MM.1S (cell line): ENCODE data around the gene C3orf49.

Experiments used
- DNase-seq: peaks from one replicate; pipeline ENCODE4 v3.0.0-alpha.2; 2015
- H2AFZ ChIP-seq: fragments of 300-600 bp; sonication (generic); 2 replicates; pipeline ENCODE4 v1.6.0; 2016; ENCODE audit warnings: antibody characterized with exemption, low read length
- H3F3A ChIP-seq: fragments of 300-600 bp; sonication (generic); 2 replicates; pipeline ENCODE4 v1.6.1; 2016; ENCODE audit warnings: mild to moderate bottlenecking, antibody characterized with exemption, low read length, moderate library complexity, mixed read lengths; ENCODE audit not compliant: insufficient read depth
- H3K27ac ChIP-seq: fragments of 300-600 bp; sonication (generic); 2 replicates; pipeline ENCODE4 v1.5.1; 2016; ENCODE audit warnings: mild to moderate bottlenecking, low read length
- H3K27me3 ChIP-seq: fragments of 300-600 bp; sonication (generic); replicated peaks from 2 replicates; pipeline ENCODE4 v1.6.0; 2016; ENCODE audit warnings: low read length; ENCODE audit not compliant: insufficient read depth
- H3K36me3 ChIP-seq: fragments of 300-600 bp; sonication (generic); replicated peaks from 2 replicates; pipeline ENCODE4 v1.6.1; 2016; ENCODE audit warnings: mild to moderate bottlenecking, low read length, mixed read lengths; ENCODE audit not compliant: insufficient read depth
- H3K4me1 ChIP-seq: fragments of 300-600 bp; sonication (generic); 2 replicates; pipeline ENCODE4 v1.6.1; 2016; ENCODE audit warnings: low read length, mixed read lengths
- H3K4me2 ChIP-seq: fragments of 300-600 bp; sonication (generic); 2 replicates; pipeline ENCODE4 v1.6.0; 2016; ENCODE audit warnings: low read depth, low read length
- H3K4me3 ChIP-seq: fragments of 300-600 bp; sonication (generic); 2 replicates; pipeline ENCODE4 v1.5.1; 2016; ENCODE audit warnings: low read length, mixed read lengths
- H3K79me2 ChIP-seq: fragments of 300-600 bp; sonication (generic); 2 replicates; pipeline ENCODE4 v1.6.1; 2016; ENCODE audit warnings: mixed run types, low read length, mixed read lengths
- H3K9ac ChIP-seq: fragments of 300-600 bp; sonication (generic); 2 replicates; pipeline ENCODE4 v1.6.1; 2016; ENCODE audit warnings: low read length, mixed read lengths
- H3K9me2 ChIP-seq: fragments of 300-600 bp; sonication (generic); replicated peaks from 2 replicates; pipeline ENCODE4 v1.6.1; 2016; ENCODE audit warnings: mild to moderate bottlenecking, low read length, mixed read lengths; ENCODE audit not compliant: insufficient read depth
- H3K9me3 ChIP-seq: fragments of 300-600 bp; sonication (generic); replicated peaks from 2 replicates; pipeline ENCODE4 v1.6.1; 2016; ENCODE audit warnings: mild to moderate bottlenecking, low read length, mixed read lengths; ENCODE audit not compliant: insufficient read depth
- H4K20me1 ChIP-seq: fragments of 300-600 bp; sonication (generic); 2 replicates; pipeline ENCODE4 v1.6.1; 2016; ENCODE audit warnings: mild to moderate bottlenecking, low read length, moderate library complexity, mixed read lengths; ENCODE audit not compliant: insufficient read depth
- EZH2 ChIP-seq: fragments of 300-600 bp; sonication (generic); optimal IDR thresholded peaks from 2 replicates; pipeline ENCODE3; 2017; ENCODE audit warnings: low read depth, mild to moderate bottlenecking, antibody characterized with exemption, low read length, mixed read lengths
- EZH2phosphoT487 ChIP-seq: fragments of 300-600 bp; sonication (generic); IDR thresholded peaks from 2 replicates; pipeline ENCODE4 v1.6.1; 2018; ENCODE audit warnings: antibody characterized with exemption, low read length
- TF ChIP-seq, protein P1 (sequence below): fragments of 300-600 bp; sonication (generic); IDR thresholded peaks from 2 replicates; pipeline ENCODE4 v1.5.1; 2016; ENCODE audit warnings: antibody characterized with exemption, low read length, mixed read lengths

The C3orf49 gene

DNA sequence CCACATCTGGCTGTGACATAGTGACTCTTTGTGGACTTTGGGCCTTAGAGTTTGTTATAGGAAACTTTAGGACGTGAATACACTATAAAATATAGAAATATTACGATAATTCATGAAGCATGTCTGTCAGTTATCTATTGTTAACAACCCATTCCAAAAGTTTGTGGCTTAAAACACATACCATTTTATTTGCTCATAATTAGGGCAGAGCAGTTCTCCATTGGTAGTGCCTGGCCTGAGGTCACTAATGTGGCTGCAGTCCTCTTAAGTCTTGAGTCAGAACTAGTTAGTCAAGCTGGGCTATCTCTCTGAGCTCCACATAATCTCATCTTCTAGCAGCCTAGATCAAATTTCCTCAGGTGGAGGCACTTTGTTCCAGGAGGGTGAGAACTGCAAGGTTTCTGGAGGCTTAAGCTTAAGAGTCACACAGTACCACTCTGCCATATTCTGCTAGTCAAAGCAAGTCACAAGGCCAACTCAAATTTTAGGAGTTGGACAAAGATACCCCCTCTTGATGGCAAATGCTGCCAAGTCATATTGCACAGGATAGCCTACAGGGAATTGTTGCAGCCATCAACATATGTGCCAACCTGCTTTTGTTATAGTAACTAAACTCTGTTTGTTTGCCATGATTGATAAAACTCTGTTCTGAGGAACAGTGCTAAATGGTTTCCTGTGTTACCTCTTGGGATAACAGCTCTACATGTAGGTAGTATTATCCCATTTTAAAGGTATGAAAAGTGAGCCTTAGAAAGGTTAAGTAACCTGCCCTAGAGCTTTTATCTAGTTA, 53.2 kb downstream of the C3orf49 start:
- Histone ChIP-seq H3K9me2 (no peaks in the 10 kb centered on the region), H3K79me2 (peaks cover 88% of the 10 kb centered on the region), H3K9me3 (no peaks in the 10 kb centered on the region), H3F3A (no peaks in the 10 kb centered on the region; the same call in 1 of the 2 replicates), H3K4me3 (no peak overlapping the region), H3K27me3 (no peaks in the 10 kb centered on the region), H3K9ac (no peak overlapping the region), H3K4me2 (no peak overlapping the region), H2AFZ (no peak overlapping the region), H4K20me1 (no peaks in the 10 kb centered on the region), H3K36me3 (no peaks in the 10 kb centered on the region), H3K4me1 (peaks cover 8% of the 10 kb centered on the region), H3K27ac (no peak overlapping the region)
- no peak for DNase-seq
- TF ChIP-seq EZH2phosphoT487 (no peak), EZH2 (no peak)
- TF ChIP-seq, protein P1, sequence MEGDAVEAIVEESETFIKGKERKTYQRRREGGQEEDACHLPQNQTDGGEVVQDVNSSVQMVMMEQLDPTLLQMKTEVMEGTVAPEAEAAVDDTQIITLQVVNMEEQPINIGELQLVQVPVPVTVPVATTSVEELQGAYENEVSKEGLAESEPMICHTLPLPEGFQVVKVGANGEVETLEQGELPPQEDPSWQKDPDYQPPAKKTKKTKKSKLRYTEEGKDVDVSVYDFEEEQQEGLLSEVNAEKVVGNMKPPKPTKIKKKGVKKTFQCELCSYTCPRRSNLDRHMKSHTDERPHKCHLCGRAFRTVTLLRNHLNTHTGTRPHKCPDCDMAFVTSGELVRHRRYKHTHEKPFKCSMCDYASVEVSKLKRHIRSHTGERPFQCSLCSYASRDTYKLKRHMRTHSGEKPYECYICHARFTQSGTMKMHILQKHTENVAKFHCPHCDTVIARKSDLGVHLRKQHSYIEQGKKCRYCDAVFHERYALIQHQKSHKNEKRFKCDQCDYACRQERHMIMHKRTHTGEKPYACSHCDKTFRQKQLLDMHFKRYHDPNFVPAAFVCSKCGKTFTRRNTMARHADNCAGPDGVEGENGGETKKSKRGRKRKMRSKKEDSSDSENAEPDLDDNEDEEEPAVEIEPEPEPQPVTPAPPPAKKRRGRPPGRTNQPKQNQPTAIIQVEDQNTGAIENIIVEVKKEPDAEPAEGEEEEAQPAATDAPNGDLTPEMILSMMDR, result no peak

DNA sequence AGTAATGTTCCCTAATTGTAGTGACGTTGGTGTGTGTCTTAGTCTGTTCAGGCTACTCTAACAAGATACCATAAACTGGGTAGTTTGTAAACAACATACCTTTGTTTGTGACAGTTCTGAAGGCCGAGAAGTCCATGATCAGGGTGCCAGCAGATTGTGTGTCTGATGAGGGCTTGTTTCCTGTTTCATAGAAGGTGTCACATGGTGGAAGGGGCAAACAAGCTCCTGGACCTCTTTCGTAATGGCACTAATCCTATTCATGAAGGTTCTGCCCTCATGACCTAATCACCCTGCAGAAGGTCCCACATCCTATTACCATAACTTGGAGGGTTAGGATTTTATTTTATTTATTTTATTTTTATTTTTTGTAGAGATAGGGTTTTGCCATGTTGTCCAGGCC, 55.7 kb downstream of the C3orf49 start:
- Histone ChIP-seq H3K4me1 (peaks cover 26% of the 10 kb centered on the region), H3K4me3 (no peak overlapping the region), H3K27me3 (no peaks in the 10 kb centered on the region), H3K27ac (no peak overlapping the region), H3K9me3 (no peaks in the 10 kb centered on the region), H4K20me1 (no peaks in the 10 kb centered on the region), H3K9ac (no peak overlapping the region), H2AFZ (no peak overlapping the region), H3K4me2 (no peak overlapping the region), H3K79me2 (peaks cover 85% of the 10 kb centered on the region), H3K36me3 (no peaks in the 10 kb centered on the region), H3F3A (peaks cover 18% of the 10 kb centered on the region), H3K9me2 (no peaks in the 10 kb centered on the region)
- TF ChIP-seq EZH2 (no peak), EZH2phosphoT487 (no peak)
- TF ChIP-seq, protein P1, result no peak
- no peak for DNase-seq

DNA sequence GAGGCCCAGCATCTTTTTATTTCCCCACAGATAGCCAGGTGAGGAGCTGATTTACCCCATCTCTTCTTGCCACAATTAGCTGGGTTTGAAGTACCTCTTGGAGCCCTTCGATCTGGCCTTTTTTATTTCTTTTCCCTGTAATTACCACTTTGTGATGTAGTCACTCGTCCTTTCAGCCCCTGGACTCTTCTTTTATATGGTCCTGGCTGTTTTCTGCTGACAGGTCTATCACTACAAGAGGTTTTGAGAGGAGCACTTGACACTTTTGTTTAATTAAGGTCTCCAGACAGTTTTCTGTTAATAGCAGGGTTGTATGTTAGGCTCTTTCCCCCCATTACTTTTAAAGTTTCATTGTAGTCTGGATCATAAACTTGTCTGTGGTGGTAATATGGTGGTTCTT, 56.4 kb downstream of the C3orf49 start:
- H3K79me2 ChIP-seq, result peaks cover 85% of the 10 kb centered on the region
- no peak for TF ChIP-seq EZH2
- TF ChIP-seq, protein P1, result no peak
- no peak for TF ChIP-seq EZH2phosphoT487

More for the DNA sequence above, 56.4 kb downstream of the C3orf49 start:
- DNase-seq, result no peak
- no peaks in the 10 kb centered on the region for H4K20me1 ChIP-seq
- H3K9me2 ChIP-seq, result no peaks in the 10 kb centered on the region
- no peak overlapping the region for H3K4me2 ChIP-seq
- H3K9me3 ChIP-seq, result no peaks in the 10 kb centered on the region
- no peaks in the 10 kb centered on the region for H3K27me3 ChIP-seq
- H3K9ac ChIP-seq, result no peak overlapping the region
- H3F3A ChIP-seq, result peaks cover 18% of the 10 kb centered on the region
- no peak overlapping the region for H2AFZ ChIP-seq
- no peak overlapping the region for H3K27ac ChIP-seq
- no peak overlapping the region for H3K4me3 ChIP-seq
- H3K36me3 ChIP-seq, result no peaks in the 10 kb centered on the region
- H3K4me1 ChIP-seq, result peaks cover 26% of the 10 kb centered on the region
